Spleen (tissue), 11 donors: ENCODE data around the gene PYGO1. TPM values are rescaled to one million over a fixed set of nuclear protein-coding genes. Genes with fewer than 3 reads are reported as not detected.

ENCODE experiments used
- DNase-seq: peaks from one replicate; pipeline ENCODE4 v3.0.0-alpha.2; 2020
- H3K27ac ChIP-seq, 8 donors: fragments of 200-600 bp; sonication (generic) in 7 of 8; 1 replicate in 4 of 8; 2 replicates in 4 of 8; pipeline versions ENCODE4 v1.5.0 to v1.8.0; 2016 to 2021; ENCODE audit warnings: inconsistent platforms in 4 of 8, mild to moderate bottlenecking in 4 of 8, moderate library complexity in 1 of 8
- H3K27me3 ChIP-seq, 7 donors: fragments of 200-600 bp; sonication (generic) in 6 of 7; replicated peaks in 1 of 7; 1 replicate in 4 of 7; 2 replicates in 3 of 7; pipeline versions ENCODE4 v1.5.0 to v1.8.0; 2016 to 2021; ENCODE audit warnings: inconsistent platforms in 3 of 7, mild to moderate bottlenecking in 1 of 7
- H3K36me3 ChIP-seq, 6 donors: fragments of 200-600 bp; sonication (generic) in 5 of 6; 1 replicate in 4 of 6; 2 replicates in 2 of 6; pipeline versions ENCODE4 v1.5.0 to v1.8.0; 2016 to 2021; ENCODE audit warnings: inconsistent platforms in 2 of 6
- H3K4me1 ChIP-seq, 6 donors: fragments of 200-600 bp; sonication (generic) in 5 of 6; 1 replicate in 3 of 6; 2 replicates in 3 of 6; pipeline versions ENCODE4 v1.5.0 to v1.8.0; 2016 to 2021; ENCODE audit warnings: inconsistent platforms in 3 of 6
- H3K4me3 ChIP-seq, 8 donors: fragments of 200-600 bp; sonication (generic) in 7 of 8; 1 replicate in 4 of 8; 2 replicates in 4 of 8; pipeline versions ENCODE4 v1.5.0 to v1.8.0; 2016 to 2021; ENCODE audit warnings: inconsistent platforms in 4 of 8, mild to moderate bottlenecking in 4 of 8, moderate library complexity in 2 of 8
- H3K9me3 ChIP-seq, 8 donors: fragments of 200-600 bp; sonication (generic) in 7 of 8; 1 replicate in 4 of 8; 2 replicates in 4 of 8; pipeline versions ENCODE4 v1.5.0 to v1.8.0; 2016 to 2021; ENCODE audit warnings: inconsistent platforms in 4 of 8
- CTCF ChIP-seq, 11 experiments: fragments of 200-600 bp in 7 of 11; fragments of 450-650 bp in 4 of 11; sonication (generic) in 4 of 11; IDR thresholded peaks in 8 of 11; conservative IDR thresholded peaks in 3 of 11; 1 replicate in 7 of 11; 2 replicates in 4 of 11; pipeline versions ENCODE4 v1.4.0 to v1.8.0; 2016 to 2021; ENCODE audit warnings: antibody characterized with exemption in 11 of 11, inconsistent platforms in 4 of 11, mild to moderate bottlenecking in 1 of 11
- POLR2A ChIP-seq, 3 donors: fragments of 450-650 bp; IDR thresholded peaks; one replicate each; pipeline ENCODE4 v1.5.1; 2017; ENCODE audit warnings: antibody characterized with exemption in 3 of 3, mild to moderate bottlenecking in 1 of 3
- POLR2AphosphoS5 ChIP-seq, 3 donors: sonication (generic); formaldehyde crosslinking; IDR thresholded peaks; one replicate each; pipeline ENCODE4 v1.5.1; 2017; ENCODE audit warnings: antibody characterized with exemption in 3 of 3
- WGBS, 5 donors: extraction: QIAGEN DNeasy Blood & Tissue Kit in 3 of 5; methylation state at CpG; one replicate each; pipeline versions ENCODE4 v1.1.5 to v1.1.7; 2013 to 2018; 5-methylcytosine and 5-hydroxymethylcytosine counted together
- intact Hi-C: fragments of 100-400 bp; cut with DNase I; formaldehyde crosslinking; loops from one replicate; pipeline ENCODE4 v1.15.0; 2023; ENCODE audit warnings: low total_unique reads
- polyA plus RNA-seq, 3 donors: library from polyadenylated mRNA; stranded (reverse); fragments of 200-250 nt; gene quantifications; one replicate each; pipeline ENCODE4 v1.2.1, GENCODE V29; 2013
- total RNA-seq, 7 donors: library from RNA; depleted of rRNA in 3 of 7; stranded (reverse); fragments of >200 nt in 3 of 7; fragmentation: NEBNext Ultra II Directional in 4 of 7; extraction: Animal tissue kit (Norgen Biotek cat#: 25700) in 4 of 7; gene quantifications; one replicate each; pipeline versions ENCODE4 v1.1.0 to v1.2.1, GENCODE V29; 2016 to 2021
- donor health status: healthy with polysubstance abuse.
- donor health status: DM: no; HTN: no; CAD: no; lungs with moderate emphysema.
- donor health status: DM: no; HTN: no; CAD: no.
- donor health status: Bipolar disorder and iron deficiency.
- donor health status: healthy.
- donor health status: DM: no; HTN: no; CAD: no.
- donor health status: DM: yes; HTN: yes; CAD: no.

The PYGO1 gene
- total and polyA plus RNA-seq, 10 donors, result 0.11 to 1.5 (median 0.94) TPM

DNA sequence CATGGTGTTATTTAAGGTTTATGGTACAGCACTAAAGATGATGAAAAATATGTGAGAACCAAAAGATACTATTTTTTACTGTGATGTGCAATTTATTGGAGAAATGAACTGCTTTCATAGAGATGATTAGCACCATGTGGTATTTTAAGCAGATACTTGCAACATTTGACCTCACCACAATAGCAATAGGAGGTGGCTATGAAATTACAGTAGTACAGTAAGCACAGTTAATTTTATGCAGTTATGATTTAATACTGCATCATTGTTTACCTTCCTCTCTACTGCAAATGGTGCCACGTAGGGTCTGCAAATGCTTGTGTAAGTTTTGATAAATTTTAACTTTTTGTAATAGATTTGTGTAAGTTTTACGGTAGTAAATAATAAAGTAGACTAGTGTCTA is 14.0 kb downstream of the PYGO1 start:
- H3K27ac ChIP-seq, result no peak overlapping the region
- TF ChIP-seq POLR2A (IDR thresholded peaks at IDR 0.05), result no peak
- TF ChIP-seq CTCF (IDR thresholded peaks at IDR 0.05 in 8 of 11, conservative IDR thresholded peaks at IDR 0.05 in 3 of 11), result no peak
- no peak for TF ChIP-seq POLR2AphosphoS5 (IDR thresholded peaks at IDR 0.05)
- H3K4me3 ChIP-seq, result no peak overlapping the region
- no peak for DNase-seq
- no peaks in the 10 kb centered on the region for H3K36me3 ChIP-seq
- no peaks in the 10 kb centered on the region for H3K9me3 ChIP-seq
- WGBS, 5 donors, result 73 to 94% (median 89%) methylated on average over 2 of the region's 2 CpGs
- H3K4me1 ChIP-seq, result no peaks in the 10 kb centered on the region
- peaks cover 0 to 20% (median 0%) of the 10 kb centered on the region in 7 donors for H3K27me3 ChIP-seq
- intact Hi-C loops, result no loop called here

- no peaks in the 10 kb centered on the region for H3K9me3 ChIP-seq
- intact Hi-C loops, result no loop called here
- H3K27ac ChIP-seq, result no peak overlapping the region
- no peaks in the 10 kb centered on the region for H3K4me1 ChIP-seq
- no peak for DNase-seq
- peaks cover 0 to 12% (median 0%) of the 10 kb centered on the region in 7 donors for H3K27me3 ChIP-seq
- no peak overlapping the region for H3K4me3 ChIP-seq
- H3K36me3 ChIP-seq, result no peaks in the 10 kb centered on the region
- TF ChIP-seq POLR2AphosphoS5 (IDR thresholded peaks at IDR 0.05) (no peak), POLR2A (IDR thresholded peaks at IDR 0.05) (no peak), CTCF (IDR thresholded peaks at IDR 0.05 in 8 of 11, conservative IDR thresholded peaks at IDR 0.05 in 3 of 11) (no peak)
Observed at GRCh38 chr15:55573224-55573623, 14.9 kb downstream of the PYGO1 start.

GRCh38 chr15:55564347-55565145 is 23.6 kb downstream of the PYGO1 start:
- H3K9me3 ChIP-seq, result peaks cover 0 to 24% (median 11%) of the 10 kb centered on the region in 8 donors
- TF ChIP-seq CTCF (IDR thresholded peaks at IDR 0.05 in 8 of 11, conservative IDR thresholded peaks at IDR 0.05 in 3 of 11) (no peak), POLR2AphosphoS5 (IDR thresholded peaks at IDR 0.05) (no peak)
- DNase-seq, result no peak
- H3K4me1 ChIP-seq, result no peaks in the 10 kb centered on the region
- no peaks in the 10 kb centered on the region for H3K27me3 ChIP-seq
- 89 to 98% (median 94%) methylated on average over 2 of the region's 2 CpGs for WGBS, 5 donors
- intact Hi-C loops, result no loop called here
- no peak overlapping the region for H3K4me3 ChIP-seq
- no peak overlapping the region for H3K27ac ChIP-seq
- H3K36me3 ChIP-seq, result no peaks in the 10 kb centered on the region

DNA sequence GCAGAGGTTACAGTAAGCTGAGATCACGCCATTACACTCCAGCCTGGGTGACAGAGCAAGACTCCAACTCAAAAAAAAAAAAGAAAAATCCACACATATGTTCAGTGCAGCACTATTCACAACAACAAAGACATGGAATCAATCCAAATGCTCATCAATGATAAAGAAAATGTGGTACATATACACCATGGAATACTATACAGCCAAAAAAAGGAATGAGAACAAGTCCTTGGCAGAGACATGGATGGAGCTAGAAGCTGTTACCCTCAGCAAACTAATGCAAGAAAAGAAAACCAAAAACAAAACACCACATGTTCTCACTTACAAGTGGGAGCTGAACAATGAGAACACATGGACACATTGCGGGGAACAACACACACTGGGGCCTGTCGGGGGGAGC is 25.5 kb downstream of the PYGO1 start:
- Histone ChIP-seq H3K27ac (no peak overlapping the region), H3K9me3 (peaks cover 0 to 24% (median 11%) of the 10 kb centered on the region in 8 donors), H3K4me3 (no peak overlapping the region), H3K27me3 (no peaks in the 10 kb centered on the region), H3K4me1 (no peaks in the 10 kb centered on the region), H3K36me3 (no peaks in the 10 kb centered on the region)
- 65 to 94% (median 78%) methylated on average over 3 of the region's 3 CpGs for WGBS, 5 donors
- TF ChIP-seq POLR2A (IDR thresholded peaks at IDR 0.05), result no peak
- no peak for TF ChIP-seq CTCF (IDR thresholded peaks at IDR 0.05 in 8 of 11, conservative IDR thresholded peaks at IDR 0.05 in 3 of 11)
- no peak for TF ChIP-seq POLR2AphosphoS5 (IDR thresholded peaks at IDR 0.05)
- no peak for DNase-seq
- intact Hi-C loops, result no loop called here
